OCI-LY7 (cell line): ENCODE data around the gene NDUFA13. TPM values are rescaled to one million over a fixed set of nuclear protein-coding genes. Genes with fewer than 3 reads are reported as not detected.

ENCODE experiments used
- BruUV-seq: library from RNA; stranded (reverse); fragments of 400-500 nt; replicated peaks from 2 replicates; lab custom pipeline; 2021; lab: Mats Ljungman, UMichigan
- CTCF ChIA-PET: fragments of 300-600 bp; sonication (Branson Sonifier 250); formaldehyde crosslinking; loops from one replicate; lab custom pipeline; 2022; ENCODE audit warnings: antibody characterized with exemption; ENCODE audit not compliant: unreplicated experiment; lab: Charles Lee
- POLR2A ChIA-PET: fragments of 300-600 bp; sonication (Branson Sonifier 250); formaldehyde crosslinking; loops from one replicate; lab custom pipeline; 2022; ENCODE audit warnings: antibody characterized with exemption; lab: Charles Lee
- DNase-seq: peaks from one replicate; pipeline ENCODE4 v3.0.0-alpha.2; 2015; ENCODE audit warnings: low spot score
- H2AFZ ChIP-seq: fragments of 200-600 bp; sonication (generic), shearing (Covaris generic); 2 replicates; pipeline ENCODE4 v1.6.1; 2014; ENCODE audit warnings: mild to moderate bottlenecking, antibody characterized with exemption, low read length, moderate library complexity
- H3K27ac ChIP-seq: fragments of 200-600 bp; sonication (generic); 2 replicates; pipeline ENCODE4 v1.5.1; 2014; ENCODE audit warnings: mixed run types, low read depth, mild to moderate bottlenecking, moderate library complexity, low read length, inconsistent platforms; ENCODE audit not compliant: poor library complexity, severe bottlenecking
- H3K36me3 ChIP-seq: fragments of 200-600 bp; sonication (generic); 2 replicates; pipeline ENCODE4 v1.6.1; 2014; ENCODE audit warnings: mild to moderate bottlenecking, antibody characterized with exemption, low read length, moderate library complexity, mixed read lengths; ENCODE audit not compliant: insufficient read depth
- H3K4me1 ChIP-seq: fragments of 200-600 bp; sonication (generic); 2 replicates; pipeline ENCODE4 v1.5.1; 2014; ENCODE audit warnings: mild to moderate bottlenecking, low read length; ENCODE audit not compliant: insufficient read depth, poor library complexity, severe bottlenecking
- H3K4me2 ChIP-seq: fragments of 200-600 bp; sonication (generic); 2 replicates; pipeline ENCODE4 v1.6.1; 2014; ENCODE audit warnings: mild to moderate bottlenecking, low read length
- H3K4me3 ChIP-seq: fragments of 200-600 bp; sonication (generic); 2 replicates; pipeline ENCODE4 v1.5.1; 2014; ENCODE audit warnings: mild to moderate bottlenecking, low read depth, low read length; ENCODE audit not compliant: poor library complexity, severe bottlenecking
- H3K79me2 ChIP-seq: fragments of 200-600 bp; sonication (generic); 2 replicates; pipeline ENCODE4 v1.6.1; 2016; ENCODE audit warnings: low read depth, mild to moderate bottlenecking, low read length, moderate library complexity, mixed read lengths; ENCODE audit not compliant: insufficient read depth
- H3K9me2 ChIP-seq: fragments of 200-600 bp; sonication (generic); 2 replicates; pipeline ENCODE4 v1.6.1; 2016; ENCODE audit warnings: mild to moderate bottlenecking, low read length, mixed read lengths; ENCODE audit not compliant: insufficient read depth
- H3K9me3 ChIP-seq: fragments of 200-600 bp; sonication (generic); 2 replicates; pipeline ENCODE4 v1.6.1; 2014; ENCODE audit warnings: mild to moderate bottlenecking, mixed run types, low read length, mixed read lengths
- H4K20me1 ChIP-seq: fragments of 200-600 bp; sonication (generic); 2 replicates; pipeline ENCODE4 v1.6.1; 2014; ENCODE audit warnings: mild to moderate bottlenecking, antibody characterized with exemption, low read length, moderate library complexity, mixed read lengths; ENCODE audit not compliant: insufficient read depth
- EZH2phosphoT487 ChIP-seq: fragments of 200-600 bp; sonication (generic); IDR thresholded peaks from 2 replicates; pipeline ENCODE4 v1.6.1; 2018; ENCODE audit warnings: low read depth, borderline replicate concordance, mild to moderate bottlenecking, mixed run types, antibody characterized with exemption, low read length, moderate library complexity, mixed read lengths
- intact Hi-C: fragments of 100-400 bp; cut with micrococcal nuclease; formaldehyde crosslinking; loops from one replicate; pipeline ENCODE4 v1.10.0; 2022; ENCODE audit not compliant: unreplicated experiment
- total RNA-seq, 2 experiments: library from RNA; depleted of rRNA in 1 of 2; stranded (reverse); fragments of >200 nt in 1 of 2; shearing (Covaris generic) in 1 of 2; gene quantifications; 2 replicates each; pipeline ENCODE4 v1.2.3, GENCODE V29; 2014 to 2022
- TF ChIP-seq, protein P1 (sequence below): fragments of 200-600 bp; sonication (generic); conservative IDR thresholded peaks from 2 replicates; pipeline ENCODE4 v1.5.1; 2014; ENCODE audit warnings: mild to moderate bottlenecking, antibody characterized with exemption, low read length, moderate library complexity, mixed read lengths

NDUFA13 gene
- total RNA-seq, 2 experiments from 2014 or later = 275 to 429 TPM

DNA sequence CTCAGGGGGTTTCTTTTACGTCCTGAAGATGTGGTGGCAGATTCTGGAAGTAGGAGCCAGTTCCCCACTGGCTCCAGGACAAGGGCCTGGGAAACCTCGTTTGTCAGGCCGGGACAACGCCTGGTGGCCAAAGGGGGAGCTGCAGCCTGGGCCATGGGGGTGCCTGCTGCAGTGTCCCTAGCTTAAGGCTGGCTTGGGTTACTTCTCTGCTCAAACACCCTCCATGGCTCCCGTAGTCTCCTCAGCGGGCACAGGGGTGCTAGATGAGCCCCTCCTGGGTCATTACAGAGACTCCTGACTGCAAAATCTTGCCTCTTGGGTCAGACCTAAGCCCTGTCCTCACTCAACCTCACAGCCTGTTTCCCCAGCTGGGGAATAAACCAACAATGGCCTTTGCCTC, 36.8 kb downstream of the NDUFA13 start:
- BruUV-seq = no TSS peak
- DNase-seq = peak; percentile 19
- ChIA-PET CTCF (interaction anchor here (0.5 to 0.6 kb wide), 2 partner anchors 23 to 184 kb away, joined by 3 read pairs; no protein-coding TSS in a partner anchor), POLR2A (interaction anchor here (0.6 kb wide), 2 partner anchors 12 to 151 kb away, joined by 3 to 4 read pairs; no protein-coding TSS in a partner anchor)
- no peaks in the 10 kb centered on the region for H3K9me3 ChIP-seq
- H3K79me2 ChIP-seq = no peaks in the 10 kb centered on the region
- no peaks in the 10 kb centered on the region for H3K4me1 ChIP-seq
- H3K27ac ChIP-seq = no peak overlapping the region
- H3K4me3 ChIP-seq = no peak overlapping the region
- no peak overlapping the region for H3K4me2 ChIP-seq
- H4K20me1 ChIP-seq = no peaks in the 10 kb centered on the region
- no peaks in the 10 kb centered on the region for H3K36me3 ChIP-seq
- intact Hi-C loops = no loop called here
- no peak for TF ChIP-seq EZH2phosphoT487
- TF ChIP-seq, protein P1, sequence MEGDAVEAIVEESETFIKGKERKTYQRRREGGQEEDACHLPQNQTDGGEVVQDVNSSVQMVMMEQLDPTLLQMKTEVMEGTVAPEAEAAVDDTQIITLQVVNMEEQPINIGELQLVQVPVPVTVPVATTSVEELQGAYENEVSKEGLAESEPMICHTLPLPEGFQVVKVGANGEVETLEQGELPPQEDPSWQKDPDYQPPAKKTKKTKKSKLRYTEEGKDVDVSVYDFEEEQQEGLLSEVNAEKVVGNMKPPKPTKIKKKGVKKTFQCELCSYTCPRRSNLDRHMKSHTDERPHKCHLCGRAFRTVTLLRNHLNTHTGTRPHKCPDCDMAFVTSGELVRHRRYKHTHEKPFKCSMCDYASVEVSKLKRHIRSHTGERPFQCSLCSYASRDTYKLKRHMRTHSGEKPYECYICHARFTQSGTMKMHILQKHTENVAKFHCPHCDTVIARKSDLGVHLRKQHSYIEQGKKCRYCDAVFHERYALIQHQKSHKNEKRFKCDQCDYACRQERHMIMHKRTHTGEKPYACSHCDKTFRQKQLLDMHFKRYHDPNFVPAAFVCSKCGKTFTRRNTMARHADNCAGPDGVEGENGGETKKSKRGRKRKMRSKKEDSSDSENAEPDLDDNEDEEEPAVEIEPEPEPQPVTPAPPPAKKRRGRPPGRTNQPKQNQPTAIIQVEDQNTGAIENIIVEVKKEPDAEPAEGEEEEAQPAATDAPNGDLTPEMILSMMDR = peak; percentile 46
- H2AFZ ChIP-seq = no peak overlapping the region
- H3K9me2 ChIP-seq = no peaks in the 10 kb centered on the region

DNA sequence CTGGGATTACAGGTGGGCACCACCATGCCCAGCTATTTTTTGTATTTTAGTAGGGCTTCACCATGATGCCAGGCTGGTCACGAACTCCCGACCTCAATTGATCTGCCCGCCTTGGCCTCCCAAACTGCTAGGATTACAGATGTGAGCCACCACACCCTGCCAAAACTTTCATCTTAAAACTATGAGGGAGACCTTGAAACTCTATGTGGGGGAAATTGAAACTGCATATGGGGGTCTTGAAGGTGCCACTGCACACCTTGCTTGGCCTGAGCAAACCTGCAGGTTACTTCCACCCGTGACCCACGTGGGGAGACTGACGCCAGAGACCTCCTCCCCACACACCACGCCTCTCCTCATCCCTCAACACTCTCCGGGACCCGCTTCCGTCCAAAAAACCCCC, 37.6 kb downstream of the NDUFA13 start:
- Histone ChIP-seq H3K9me2 (no peaks in the 10 kb centered on the region), H4K20me1 (no peaks in the 10 kb centered on the region), H3K79me2 (no peaks in the 10 kb centered on the region), H3K27ac (no peak overlapping the region), H3K4me1 (no peaks in the 10 kb centered on the region), H3K4me3 (no peak overlapping the region), H3K9me3 (no peaks in the 10 kb centered on the region), H3K36me3 (no peaks in the 10 kb centered on the region), H3K4me2 (no peak overlapping the region), H2AFZ (no peak overlapping the region)
- POLR2A ChIA-PET = interaction anchor here (0.6 kb wide), 1 partner anchor 161 kb away, joined by 4 read pairs; no protein-coding TSS in a partner anchor
- no TSS peak for BruUV-seq
- intact Hi-C loops = no loop called here
- DNase-seq = no peak
- TF ChIP-seq, protein P1 = no peak
- TF ChIP-seq EZH2phosphoT487 = no peak
- CTCF ChIA-PET = interaction anchor here (1.0 kb wide), 1 partner anchor 29 kb away, joined by 3 read pairs; no protein-coding TSS in a partner anchor
